ENCODE measurements around the gene CASK.

- TF ChIP-seq CTCF (IDR thresholded peaks at IDR 0.05) (no peak), POLR2A (IDR thresholded peaks at IDR 0.05) (no peak)
Measured at GRCh38 chrX:41591906-41592305, 331.4 kb downstream of the CASK start.

All from Peyer's patch (tissue), 4 donors.